WTC11 (cell line): ENCODE measurements around the gene LRRC4B. TPM values are rescaled to one million over a fixed set of nuclear protein-coding genes. Genes with fewer than 3 reads are reported as not detected.

Experiments used
- ATAC-seq: fragments of 200-7000 bp; cut with Tn5 transposase; 2 replicates; pipeline ENCODE4 v1.10.0; 2021; ENCODE audit warnings: mild to moderate bottlenecking, moderate library complexity
- CTCF ChIA-PET: fragments of 300-600 bp; sonication (Branson Sonifier 250); formaldehyde crosslinking; loops from one replicate; lab custom pipeline; 2021; ENCODE audit warnings: antibody characterized with exemption; lab: Charles Lee
- POLR2A ChIA-PET: fragments of 350-600 bp; sonication (Branson Sonifier 250); formaldehyde crosslinking; loops from one replicate; lab custom pipeline; 2021; ENCODE audit warnings: antibody characterized with exemption; lab: Charles Lee
- DNase-seq: peaks from one replicate; pipeline ENCODE4 v3.0.0; 2021; ENCODE audit warnings: low spot score
- H3K27ac Mint-ChIP-seq: 2 replicates; pipeline ENCODE4 v1.8.0; 2021; ENCODE audit warnings: mixed read lengths
- H3K27me3 Mint-ChIP-seq: 2 replicates; pipeline ENCODE4 v1.8.0; 2021; ENCODE audit warnings: low read depth, mild to moderate bottlenecking, moderate library complexity, mixed read lengths
- H3K36me3 Mint-ChIP-seq: 2 replicates; pipeline ENCODE4 v1.8.0; 2021; ENCODE audit warnings: mixed read lengths
- H3K4me1 Mint-ChIP-seq: 2 replicates; pipeline ENCODE4 v1.8.0; 2022; ENCODE audit warnings: mixed read lengths
- H3K4me3 Mint-ChIP-seq: 2 replicates; pipeline ENCODE4 v1.8.0; 2021; ENCODE audit warnings: mild to moderate bottlenecking, moderate library complexity, mixed read lengths
- H3K9me3 Mint-ChIP-seq: 2 replicates; pipeline ENCODE4 v1.8.0; 2021; ENCODE audit warnings: mixed read lengths
- CREM ChIP-seq: sonication (generic); formaldehyde crosslinking; IDR thresholded peaks from 2 replicates; pipeline ENCODE4 v1.8.1; 2022; ENCODE audit warnings: mild to moderate bottlenecking, missing genetic modification reagents, moderate library complexity
- CTCF ChIP-seq: fragments of 200-600 bp; IDR thresholded peaks from 2 replicates; pipeline ENCODE4 v1.8.0; 2022; ENCODE audit warnings: antibody characterized with exemption
- E2F1 ChIP-seq: sonication (generic); formaldehyde crosslinking; IDR thresholded peaks from 2 replicates; pipeline ENCODE4 v1.8.0; 2022; ENCODE audit warnings: mild to moderate bottlenecking, missing genetic modification reagents
- ELF4 ChIP-seq: sonication (generic); formaldehyde crosslinking; IDR thresholded peaks from 2 replicates; pipeline ENCODE4 v1.8.1; 2022; ENCODE audit warnings: low read depth, mild to moderate bottlenecking, moderate library complexity, missing genetic modification reagents
- ETV6 ChIP-seq: sonication (generic); formaldehyde crosslinking; IDR thresholded peaks from 2 replicates; pipeline ENCODE4 v1.8.1; 2022; ENCODE audit warnings: mild to moderate bottlenecking, missing genetic modification reagents
- GTF2I ChIP-seq: fragments of 250-450 bp; sonication (Bioruptor Pico); conservative IDR thresholded peaks from 2 replicates; pipeline ENCODE4 v1.4.0; 2021; ENCODE audit warnings: mild to moderate bottlenecking
- HMGXB4 ChIP-seq: sonication (generic); formaldehyde crosslinking; IDR thresholded peaks from 2 replicates; pipeline ENCODE4 v1.8.1; 2023; ENCODE audit warnings: mild to moderate bottlenecking, moderate library complexity, missing genetic modification reagents
- NR2C2 ChIP-seq: sonication (generic); formaldehyde crosslinking; IDR thresholded peaks from 2 replicates; pipeline ENCODE4 v1.8.0; 2022; ENCODE audit warnings: mild to moderate bottlenecking, missing genetic modification reagents
- RELA ChIP-seq: sonication (generic); formaldehyde crosslinking; IDR thresholded peaks from 2 replicates; pipeline ENCODE4 v1.8.1; 2022; ENCODE audit warnings: missing genetic modification reagents, mild to moderate bottlenecking, borderline replicate concordance
- RORB ChIP-seq: fragments of 250-450 bp; sonication (Bioruptor Pico); IDR thresholded peaks from 2 replicates; pipeline ENCODE4 v1.9.0; 2021; ENCODE audit warnings: mild to moderate bottlenecking
- SP1 ChIP-seq: sonication (generic); formaldehyde crosslinking; conservative IDR thresholded peaks from 2 replicates; pipeline ENCODE4 v1.8.1; 2022; ENCODE audit warnings: missing genetic modification reagents
- TEAD1 ChIP-seq: sonication (generic); formaldehyde crosslinking; IDR thresholded peaks from 2 replicates; pipeline ENCODE4 v1.8.0; 2022; ENCODE audit warnings: mild to moderate bottlenecking, missing genetic modification reagents
- ZNF121 ChIP-seq: sonication (generic); formaldehyde crosslinking; IDR thresholded peaks from 2 replicates; pipeline ENCODE4 v1.8.0; 2023; ENCODE audit warnings: missing genetic modification reagents
- ZNF219 ChIP-seq: sonication (generic); formaldehyde crosslinking; IDR thresholded peaks from 2 replicates; pipeline ENCODE4 v1.8.0; 2023; ENCODE audit warnings: missing genetic modification reagents, mild to moderate bottlenecking, borderline replicate concordance
- ZNF232 ChIP-seq: sonication (generic); formaldehyde crosslinking; IDR thresholded peaks from 2 replicates; pipeline ENCODE4 v1.8.0; 2022; ENCODE audit warnings: mild to moderate bottlenecking, missing genetic modification reagents
- ZNF263 ChIP-seq: sonication (generic); formaldehyde crosslinking; IDR thresholded peaks from 2 replicates; pipeline ENCODE4 v1.8.1; 2022; ENCODE audit warnings: low read depth, mild to moderate bottlenecking, moderate library complexity, missing genetic modification reagents
- ZNF532 ChIP-seq: fragments of 250-450 bp; sonication (Bioruptor Pico); IDR thresholded peaks from 2 replicates; pipeline ENCODE4 v1.9.0; 2021; ENCODE audit warnings: mild to moderate bottlenecking, borderline replicate concordance
- total RNA-seq: library from RNA; stranded (reverse); gene quantifications from 3 replicates; pipeline ENCODE4 v1.2.3, GENCODE V29; 2021
- TF ChIP-seq, protein P1 (sequence below): fragments of 250-450 bp; sonication (Bioruptor Pico); IDR thresholded peaks from 2 replicates; pipeline ENCODE4 v1.9.0; 2021; ENCODE audit warnings: moderate library complexity, mild to moderate bottlenecking, inconsistent platforms, borderline replicate concordance
- TF ChIP-seq, protein P2 (sequence below): sonication (generic); formaldehyde crosslinking; IDR thresholded peaks from 2 replicates; pipeline ENCODE4 v1.8.1; 2023; ENCODE audit warnings: mild to moderate bottlenecking, missing genetic modification reagents

Gene LRRC4B
- total RNA-seq, 1 experiment from 2014 or later, result 10.0 TPM

DNA sequence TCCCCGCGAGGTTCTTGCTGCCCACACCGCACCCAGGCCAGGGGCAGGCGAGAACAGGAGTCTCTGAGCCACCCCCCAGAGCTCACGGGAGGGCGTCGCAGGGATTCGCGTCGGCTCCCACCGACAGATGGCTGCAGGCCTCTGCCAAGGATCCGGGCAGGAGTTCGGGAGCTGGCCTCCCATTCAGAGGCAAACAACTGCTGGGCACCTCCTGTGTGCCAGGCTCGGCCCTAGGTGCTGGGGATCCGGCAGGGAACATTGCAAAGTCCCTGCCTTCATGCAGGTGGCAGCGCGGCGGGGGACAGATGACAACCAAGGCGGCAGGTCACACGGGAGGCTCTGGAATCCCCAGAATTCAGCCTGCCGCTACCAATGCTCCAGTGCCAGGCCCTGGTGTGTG, 25.3 kb downstream of the LRRC4B start (continued):
- TF ChIP-seq E2F1 (CRISPR knock-in tag) (no peak), ZNF219 (CRISPR knock-in tag) (no peak), ZNF263 (CRISPR knock-in tag) (no peak), CREM (CRISPR knock-in tag) (no peak), RELA (no peak)
- TF ChIP-seq, protein P1, sequence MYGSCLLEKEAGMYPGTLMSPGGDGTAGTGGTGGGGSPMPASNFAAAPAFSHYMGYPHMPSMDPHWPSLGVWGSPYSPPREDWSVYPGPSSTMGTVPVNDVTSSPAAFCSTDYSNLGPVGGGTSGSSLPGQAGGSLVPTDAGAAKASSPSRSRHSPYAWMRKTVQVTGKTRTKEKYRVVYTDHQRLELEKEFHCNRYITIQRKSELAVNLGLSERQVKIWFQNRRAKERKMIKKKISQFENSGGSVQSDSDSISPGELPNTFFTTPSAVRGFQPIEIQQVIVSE, result no peak

GRCh38 chr19:50537769-50538230, 30.4 kb downstream of the LRRC4B start:
- ATAC-seq (peak; percentile 97), DNase-seq (peak; percentile 98)
- peaks cover 10% of the 10 kb centered on the region for H3K36me3 Mint-ChIP-seq
- no peak overlapping the region for H3K4me3 Mint-ChIP-seq
- no peak overlapping the region for H3K27ac Mint-ChIP-seq
- TF ChIP-seq HMGXB4 (CRISPR knock-in tag), result peak; percentile 73
- no peak for TF ChIP-seq ZNF121 (CRISPR knock-in tag)
- peak; percentile 87 for TF ChIP-seq GTF2I (CRISPR knock-in tag)
- TF ChIP-seq ELF4 (CRISPR knock-in tag), result no peak
- 0 out of 2 replicates have a peak, but pooled peaks have one; percentile 18 for TF ChIP-seq ETV6 (CRISPR knock-in tag)
- TF ChIP-seq RORB (CRISPR knock-in tag), result no peak
- TF ChIP-seq, protein P2, sequence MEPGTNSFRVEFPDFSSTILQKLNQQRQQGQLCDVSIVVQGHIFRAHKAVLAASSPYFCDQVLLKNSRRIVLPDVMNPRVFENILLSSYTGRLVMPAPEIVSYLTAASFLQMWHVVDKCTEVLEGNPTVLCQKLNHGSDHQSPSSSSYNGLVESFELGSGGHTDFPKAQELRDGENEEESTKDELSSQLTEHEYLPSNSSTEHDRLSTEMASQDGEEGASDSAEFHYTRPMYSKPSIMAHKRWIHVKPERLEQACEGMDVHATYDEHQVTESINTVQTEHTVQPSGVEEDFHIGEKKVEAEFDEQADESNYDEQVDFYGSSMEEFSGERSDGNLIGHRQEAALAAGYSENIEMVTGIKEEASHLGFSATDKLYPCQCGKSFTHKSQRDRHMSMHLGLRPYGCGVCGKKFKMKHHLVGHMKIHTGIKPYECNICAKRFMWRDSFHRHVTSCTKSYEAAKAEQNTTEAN, result no peak
- TF ChIP-seq ZNF532 (CRISPR knock-in tag), result peak; percentile 76; the same call in 1 of the 2 replicates
- peak; percentile 52; the same call in 1 of the 2 replicates for TF ChIP-seq SP1 (CRISPR knock-in tag)
- TF ChIP-seq CTCF, result peak; percentile 88
- TF ChIP-seq NR2C2 (CRISPR knock-in tag), result peak; percentile 82
- TF ChIP-seq ZNF232 (CRISPR knock-in tag), result 0 out of 2 replicates have a peak, but pooled peaks have one; percentile 40
- TF ChIP-seq TEAD1 (CRISPR knock-in tag), result no peak
- TF ChIP-seq, all 79 proteins: peak for 8
- Mint-ChIP-seq H3K4me1 (0 out of 2 replicates have a peak, but pooled peaks cover 3% of the 10 kb centered on the region), H3K27me3 (peaks cover 8% of the 10 kb centered on the region), H3K9me3 (peaks cover 13% of the 10 kb centered on the region)
- POLR2A ChIA-PET, result interaction anchor here (0.5 to 1.2 kb wide), 5 partner anchors 18 to 169 kb away, joined by 3 to 5 read pairs (median 3); no protein-coding TSS in a partner anchor
- CTCF ChIA-PET, result interaction anchor here (0.6 to 8.5 kb wide), 75 partner anchors 10 to 465 kb away, joined by 3 to 200 read pairs (median 5); partner anchors contain the start of genes C19orf81, CLEC11A, JOSD2 and KCNC3
